SJCRH30 (cell line): ENCODE results near the gene BAZ2B. TPM values are rescaled to one million over a fixed set of nuclear protein-coding genes. Genes with fewer than 3 reads are reported as not detected.

Experiments used
- DNase-seq, 2 experiments: peaks; one replicate each; pipeline ENCODE4 v3.0.0-alpha.2; 2015 to 2020
- H3K27ac ChIP-seq: fragments of 250-450 bp; sonication (Bioruptor Pico); 2 replicates; pipeline ENCODE4 v1.5.1; 2020; ENCODE audit warnings: mild to moderate bottlenecking, moderate library complexity
- H3K27me3 ChIP-seq: fragments of 250-450 bp; sonication (Bioruptor Pico); 2 replicates; pipeline ENCODE4 v1.5.1; 2020; ENCODE audit warnings: mild to moderate bottlenecking, moderate library complexity
- H3K36me3 ChIP-seq: fragments of 250-450 bp; sonication (Bioruptor Pico); 2 replicates; pipeline ENCODE4 v1.5.1; 2020; ENCODE audit warnings: mild to moderate bottlenecking, moderate library complexity
- H3K4me1 ChIP-seq: fragments of 250-450 bp; sonication (Bioruptor Pico); 2 replicates; pipeline ENCODE4 v1.5.1; 2020; ENCODE audit warnings: mild to moderate bottlenecking, moderate library complexity
- H3K4me3 ChIP-seq: fragments of 250-450 bp; sonication (Bioruptor Pico); 2 replicates; pipeline ENCODE4 v1.5.1; 2020; ENCODE audit warnings: mild to moderate bottlenecking, moderate library complexity
- H3K9me3 ChIP-seq: fragments of 250-450 bp; sonication (Bioruptor Pico); replicated peaks from 2 replicates; pipeline ENCODE4 v1.5.1; 2020; ENCODE audit warnings: mild to moderate bottlenecking, moderate library complexity
- total RNA-seq: library from RNA; depleted of rRNA; stranded (reverse); fragments of >200 nt; shearing (Covaris generic); gene quantifications from 2 replicates; pipeline ENCODE4 v1.2.3, GENCODE V29; 2014; rRNA removed

BAZ2B gene
- total RNA-seq, 1 experiment from 2014 or later: 38.5 TPM

DNA sequence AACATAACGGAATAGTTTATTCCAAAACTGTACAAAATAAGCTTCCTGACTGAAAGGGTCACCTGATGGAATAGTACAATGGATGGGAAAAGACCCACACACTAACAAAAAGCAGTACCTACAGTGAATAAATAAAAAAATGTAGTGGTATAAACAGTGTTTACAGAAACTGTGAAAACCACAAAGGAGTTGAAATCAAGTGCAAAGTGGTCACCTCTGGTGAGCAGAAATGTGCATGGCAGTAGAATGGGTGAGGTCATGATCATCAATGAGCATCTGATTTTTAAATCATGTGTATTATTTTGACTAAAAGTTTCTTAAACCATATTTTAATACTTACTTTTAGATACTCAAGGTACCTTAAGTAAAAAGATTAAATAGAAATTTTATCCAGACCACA is 341.2 kb downstream of the BAZ2B start:
- no peaks in the 10 kb centered on the region for H3K9me3 ChIP-seq
- no peak overlapping the region for H3K4me3 ChIP-seq
- H3K27ac ChIP-seq: no peak overlapping the region
- H3K36me3 ChIP-seq: peaks cover 2% of the 10 kb centered on the region; the same call in 1 of the 2 replicates
- no peaks in the 10 kb centered on the region for H3K4me1 ChIP-seq
- no peak for DNase-seq
- no peaks in the 10 kb centered on the region for H3K27me3 ChIP-seq

- H3K4me1 ChIP-seq: no peaks in the 10 kb centered on the region
- no peaks in the 10 kb centered on the region; the same call in 1 of the 2 replicates for H3K36me3 ChIP-seq
- no peak for DNase-seq
- no peaks in the 10 kb centered on the region for H3K27me3 ChIP-seq
- no peaks in the 10 kb centered on the region for H3K9me3 ChIP-seq
- no peak overlapping the region for H3K27ac ChIP-seq
- no peak overlapping the region for H3K4me3 ChIP-seq
Measured at GRCh38 chr2:159272156-159272555, 344.2 kb downstream of the BAZ2B start.

GRCh38 chr2:159270744-159271379 is 345.5 kb downstream of the BAZ2B start:
- Histone ChIP-seq H3K27me3 (no peaks in the 10 kb centered on the region), H3K4me3 (no peak overlapping the region), H3K36me3 (no peaks in the 10 kb centered on the region; the same call in 1 of the 2 replicates), H3K27ac (no peak overlapping the region), H3K9me3 (no peaks in the 10 kb centered on the region), H3K4me1 (no peaks in the 10 kb centered on the region)
- no peak for DNase-seq

Other genes with a start within 250 kb of the BAZ2B start
- gene MARCHF7, start 96.0 kb upstream of the BAZ2B start, total RNA-seq: 116 and 121 TPM in 2 replicates
- 1.5 and 1.8 TPM in 2 replicates for gene CD302, start 181.7 kb upstream of the BAZ2B start, total RNA-seq